Left colon (tissue), 2 donors: ENCODE measurements around the gene GALNT9. TPM values are rescaled to one million over a fixed set of nuclear protein-coding genes. Genes with fewer than 3 reads are reported as not detected.
"Not testable (repeated sequence)": the region's sequence is repeated elsewhere in the genome, so short reads cannot be mapped to it uniquely, and the experiment has no call there.

ENCODE experiments used
- ATAC-seq: fragments of 200-7000 bp; cut with Tn5 transposase; one replicate; pipeline ENCODE4 v1.9.1; 2020; ENCODE audit warnings: mild to moderate bottlenecking, moderate library complexity
- DNase-seq, 2 donors: peaks; one replicate each; pipeline ENCODE4 v3.0.0-alpha.2; 2020
- intact Hi-C, 2 donors: fragments of 100-400 bp; cut with DNase I in 1 of 2; cut with micrococcal nuclease in 1 of 2; formaldehyde crosslinking; loops; one replicate each; pipeline versions ENCODE4 v1.11.2 to v1.14.0; 2022; cut with DNase I, micrococcal nuclease
- total RNA-seq, 2 donors: library from RNA; stranded (reverse); fragmentation: NEBNext Ultra II Directional; extraction: Animal tissue kit (Norgen Biotek cat#: 25700); gene quantifications; one replicate each; pipeline ENCODE4 v1.2.1, GENCODE V29; 2021
- donor health status: DM: no; HTN: no; CAD: no.
- donor health status: DM: yes; HTN: yes; CAD: no.

Gene GALNT9
- total RNA-seq, 2 donors from 2014 or later: 0.39 TPM; not detected in 1

- ATAC-seq (no peak), DNase-seq (no peak)
- intact Hi-C loops: no loop called here
These were observed 80.8 kb downstream of the GALNT9 start for GRCh38 chr12:132248453-132249167.

- intact Hi-C loops: no loop called here
- no peak for ATAC-seq
- no peak for DNase-seq
These were observed 81.5 kb downstream of the GALNT9 start for GRCh38 chr12:132247718-132248452.

DNA sequence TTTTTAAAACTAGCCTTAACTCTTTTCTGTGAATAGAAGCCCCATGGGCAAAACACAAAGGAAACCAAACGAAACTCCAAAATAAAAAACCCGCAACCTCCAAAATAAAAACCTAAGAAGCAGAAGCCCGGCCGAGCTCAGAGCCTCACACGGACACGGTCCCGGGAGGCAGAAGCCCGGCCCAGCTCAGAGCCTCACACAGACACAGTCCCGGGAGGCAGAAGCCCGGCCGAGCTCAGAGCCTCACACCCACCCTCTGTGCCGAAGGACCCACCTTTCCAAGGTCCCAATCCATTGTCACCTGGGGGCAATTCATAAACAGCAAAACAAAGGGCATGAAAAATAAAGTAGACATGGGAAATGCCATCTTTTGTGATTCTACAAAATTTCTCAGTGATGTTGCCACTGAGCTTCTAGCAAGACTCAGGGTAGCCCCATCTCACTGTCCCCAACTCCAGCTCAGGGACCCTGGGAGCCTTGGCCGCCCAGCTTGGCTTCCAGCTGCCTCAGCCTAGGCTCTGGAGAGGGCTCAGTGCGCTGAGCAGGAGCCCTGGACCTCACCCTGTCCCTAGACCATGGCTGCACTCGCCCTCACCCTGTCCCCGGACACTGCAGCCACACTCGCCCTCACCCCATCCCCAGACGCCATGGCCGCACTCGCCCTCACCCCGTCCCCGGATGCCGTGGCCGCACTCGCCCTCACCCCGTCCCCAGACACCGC is 82.2 kb downstream of the GALNT9 start:
- DNase-seq: no peak
- ATAC-seq: no peak
- intact Hi-C loops: no loop called here

GRCh38 chr12:132245521-132246101 is 83.8 kb downstream of the GALNT9 start:
- no peak for ATAC-seq
- DNase-seq: no peak
- intact Hi-C loops: no loop called here

DNA sequence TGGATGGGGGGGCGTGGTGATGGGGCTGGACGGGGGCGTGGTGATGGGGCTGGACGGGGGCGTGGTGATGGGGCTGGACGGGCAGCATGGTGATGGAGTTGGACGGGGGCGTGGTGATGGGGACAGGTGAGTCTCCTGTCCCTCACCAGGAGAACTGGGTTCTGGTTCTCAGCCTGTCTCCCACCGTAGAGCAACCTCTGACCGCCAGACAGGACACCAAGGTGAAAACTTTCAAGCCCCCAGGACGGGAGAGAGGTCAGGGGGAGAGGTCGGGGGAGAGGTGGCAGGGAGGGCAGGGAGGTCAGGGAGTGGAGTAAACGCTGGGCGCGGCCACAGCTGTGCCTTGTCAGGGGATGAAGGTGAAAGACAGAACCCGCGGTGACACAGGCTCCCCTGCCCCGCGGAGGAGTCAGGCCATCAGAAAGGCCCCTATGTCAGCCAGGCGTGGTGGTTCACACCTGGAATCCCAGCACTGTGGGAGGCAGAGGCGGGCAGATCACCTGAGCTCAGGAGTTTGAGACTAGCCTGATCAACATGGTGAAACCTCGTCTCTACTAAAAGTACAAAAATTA is 84.6 kb downstream of the GALNT9 start:
- ATAC-seq (no peak), DNase-seq (no peak)
- intact Hi-C loops: no loop called here

DNA sequence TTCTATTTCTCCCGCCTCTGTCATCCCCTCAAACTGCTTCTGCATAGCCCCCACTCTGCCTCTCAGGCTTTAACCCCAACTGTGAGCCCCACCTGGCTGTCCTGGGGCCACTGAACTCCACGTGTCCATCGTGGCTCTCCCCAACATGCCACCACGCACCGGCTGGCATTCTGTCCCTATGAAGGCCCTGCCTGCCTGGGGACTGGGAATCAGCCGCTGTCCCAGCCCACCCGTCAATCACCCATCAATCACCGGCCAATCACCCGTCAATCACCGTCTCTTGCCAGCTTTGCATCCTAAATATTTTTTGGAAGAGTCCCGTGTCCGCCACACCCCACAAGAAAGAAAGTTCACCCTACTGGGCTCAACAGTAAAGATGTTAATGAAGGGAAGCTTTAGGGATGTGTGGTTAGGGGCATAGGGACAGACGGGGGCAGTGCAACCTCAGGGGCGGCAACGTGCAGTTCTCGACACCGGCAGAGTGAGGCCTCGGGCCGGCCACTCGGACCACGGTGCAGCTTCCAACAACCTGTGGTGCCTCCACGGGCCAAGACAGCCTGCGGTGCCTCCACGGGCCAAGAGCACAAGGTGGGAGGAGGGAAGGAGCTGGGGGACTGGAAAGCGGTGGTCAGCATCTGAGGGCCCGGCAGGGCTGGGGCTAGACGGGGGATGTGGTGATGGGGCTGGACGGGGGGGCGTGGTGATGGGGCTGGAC is 85.6 kb downstream of the GALNT9 start:
- intact Hi-C loops: no loop called here
- ATAC-seq (no peak), DNase-seq (no peak)

DNA sequence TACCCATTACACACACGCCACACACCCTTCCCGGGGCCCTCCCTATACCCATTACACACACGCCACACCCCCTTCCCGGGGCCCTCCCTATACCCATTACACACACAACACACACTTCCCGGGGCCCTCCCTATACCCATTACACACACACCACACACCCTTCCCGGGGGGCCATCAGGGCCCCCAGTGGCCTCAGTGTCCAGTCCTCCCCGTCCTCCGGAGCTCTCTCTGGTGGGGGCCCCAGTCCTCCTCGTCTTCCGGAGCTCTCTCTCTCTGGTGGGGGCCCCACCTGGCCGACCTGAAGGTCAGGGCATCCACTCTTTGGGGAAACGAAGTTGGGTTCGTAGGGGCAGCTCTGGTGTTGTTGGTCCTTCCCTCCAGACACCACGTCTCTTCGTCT is 86.2 kb downstream of the GALNT9 start:
- intact Hi-C loops, ATAC-seq, DNase-seq: not testable (repeated sequence)

DNA sequence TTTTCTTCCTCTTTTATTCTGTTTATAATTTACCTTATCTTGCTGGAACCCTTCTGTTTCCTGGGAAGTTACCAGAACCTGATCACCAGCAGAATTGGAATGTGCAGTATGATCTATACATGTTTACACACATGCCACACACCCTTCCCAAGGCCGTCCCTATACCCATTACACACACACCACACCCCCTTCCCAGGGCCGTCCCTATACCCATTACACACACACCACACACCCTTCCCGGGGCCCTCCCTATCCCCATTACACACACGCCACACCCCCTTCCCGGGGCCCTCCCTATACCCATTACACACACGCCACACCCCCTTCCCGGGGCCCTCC is 88.8 kb downstream of the GALNT9 start:
- peak; percentile 61 for ATAC-seq
- intact Hi-C loops, DNase-seq: not testable (repeated sequence)

- DNase-seq (no peak), ATAC-seq (no peak)
- intact Hi-C loops: no loop called here
These were observed 89.4 kb downstream of the GALNT9 start for GRCh38 chr12:132239796-132240668.

- intact Hi-C loops: no loop called here
- no peak for DNase-seq
These were observed 90.0 kb downstream of the GALNT9 start for GRCh38 chr12:132239392-132239791.

GRCh38 chr12:132238884-132239283 is 90.5 kb downstream of the GALNT9 start:
- DNase-seq (no peak), ATAC-seq (no peak)
- intact Hi-C loops: no loop called here

More at GRCh38 chr12:132239392-132239791, 90.0 kb downstream of the GALNT9 start:
- no peak for ATAC-seq

GRCh38 chr12:132238488-132238854 is 90.9 kb downstream of the GALNT9 start:
- ATAC-seq: no peak
- no peak for DNase-seq
- intact Hi-C loops: no loop called here

DNA sequence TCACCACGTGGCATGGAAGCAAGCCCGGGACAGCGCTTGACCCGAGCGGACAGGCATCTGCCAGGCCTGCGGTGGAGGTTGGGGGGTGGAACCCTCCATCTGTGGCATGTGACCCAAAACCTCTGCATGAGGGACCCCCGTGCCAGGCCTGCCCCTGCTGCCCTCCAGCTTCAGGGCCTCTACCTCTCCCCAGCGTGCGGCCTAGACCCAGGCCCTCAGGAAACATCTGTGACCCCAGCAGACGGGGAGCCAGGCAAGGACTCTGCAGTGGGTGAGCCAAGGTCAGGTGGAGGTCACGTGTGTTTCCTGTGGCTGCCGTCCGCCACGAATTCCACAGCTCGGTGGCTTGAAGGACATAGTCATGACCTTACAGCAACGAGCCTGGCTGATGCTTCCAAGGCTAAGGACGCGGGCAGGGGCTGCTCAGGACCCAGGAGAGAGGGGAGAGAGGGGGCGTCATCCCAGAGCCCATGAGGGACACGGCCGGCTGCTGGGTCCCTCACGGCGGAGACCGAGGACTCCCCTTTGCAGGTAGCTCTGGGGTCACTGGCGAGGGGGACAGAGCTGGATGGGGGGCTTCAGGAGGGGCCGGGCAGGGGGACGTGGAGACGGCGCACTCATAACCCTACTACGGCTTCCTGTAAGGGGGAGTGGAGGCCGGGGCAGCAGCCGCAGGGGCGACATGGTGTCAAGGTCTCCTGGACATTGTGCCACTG is 91.5 kb downstream of the GALNT9 start:
- DNase-seq (no peak), ATAC-seq (no peak)
- intact Hi-C loops: no loop called here

DNA sequence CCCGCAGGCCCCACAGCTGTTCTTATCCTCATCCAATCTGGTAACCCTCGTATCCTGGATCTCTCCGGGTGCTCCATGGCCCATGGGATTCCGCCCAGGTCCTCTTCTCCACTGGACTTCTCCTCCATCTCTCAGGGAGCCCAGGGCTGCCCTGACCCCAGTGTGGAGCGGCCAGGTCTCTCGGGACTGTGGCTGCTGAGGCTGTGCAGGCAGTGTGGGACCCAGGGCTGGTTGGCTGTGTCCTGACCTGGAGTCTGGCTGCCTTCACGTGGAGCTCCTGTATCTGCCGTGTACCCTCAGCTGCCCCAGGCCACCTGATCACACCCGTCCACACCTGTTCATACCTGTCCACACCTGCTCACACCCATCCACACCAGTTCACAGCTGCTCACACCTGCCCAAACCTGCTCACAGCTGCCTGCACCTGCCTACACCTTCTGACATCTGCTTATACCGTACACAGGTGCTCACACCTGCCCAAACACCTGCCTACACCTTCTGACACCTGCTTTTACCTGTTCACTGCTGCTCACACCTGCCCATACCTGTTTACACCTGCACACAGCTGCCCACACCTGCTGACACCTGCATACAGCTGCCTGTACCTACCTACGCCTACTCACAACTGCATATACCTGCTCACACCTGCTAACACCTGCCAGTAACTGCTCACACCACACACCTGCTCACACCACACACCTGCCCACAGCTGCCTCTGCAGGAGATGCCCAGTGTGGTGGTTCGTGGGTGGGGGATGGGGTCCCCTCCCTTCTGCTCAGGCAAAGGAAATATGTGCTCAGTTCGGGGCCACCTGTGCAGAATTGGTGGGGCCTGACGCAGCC is 92.2 kb downstream of the GALNT9 start:
- ATAC-seq: no peak
- intact Hi-C loops: no loop called here
- DNase-seq: no peak

DNA sequence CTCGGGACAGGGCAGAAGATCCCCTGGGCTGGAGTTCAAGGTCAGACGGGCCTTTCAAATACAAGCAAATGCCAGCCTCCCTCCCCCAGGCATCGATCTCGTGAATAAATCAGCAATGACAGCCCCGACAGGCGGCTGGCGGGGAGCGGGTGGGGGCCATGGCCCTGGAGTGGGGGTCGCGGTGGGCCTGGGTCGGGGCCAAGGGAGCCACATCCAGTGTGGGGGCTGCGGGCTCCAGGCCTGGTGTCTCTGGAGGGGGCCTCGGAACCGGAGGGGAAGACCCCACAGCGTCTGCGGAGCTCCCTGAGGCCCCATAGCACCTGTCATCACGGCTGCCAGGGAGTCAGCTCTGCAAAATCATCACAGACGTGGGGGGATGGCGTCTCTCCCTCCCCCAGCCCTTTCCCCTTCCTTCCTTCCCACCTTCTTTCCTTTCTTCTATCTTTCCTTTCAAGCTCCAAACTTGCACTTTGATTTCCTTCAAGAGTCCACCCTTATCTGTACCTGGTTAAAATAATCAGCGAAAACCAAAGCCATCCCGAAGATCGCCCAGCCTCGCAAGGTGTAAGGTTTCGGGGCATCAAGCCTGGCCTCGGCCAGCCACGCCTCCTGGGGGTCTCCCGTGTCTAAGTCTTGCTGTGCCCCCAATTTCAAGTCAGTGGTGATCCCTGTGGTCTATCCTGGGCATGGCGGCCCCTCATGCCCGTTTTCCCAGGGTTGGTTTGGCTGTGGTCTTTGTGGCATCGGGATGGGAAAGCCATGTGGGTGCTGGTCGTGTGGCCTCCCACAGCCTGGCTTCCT is 93.1 kb downstream of the GALNT9 start:
- intact Hi-C loops: no loop called here
- DNase-seq: no peak
- ATAC-seq: no peak
